SH-SY5Y (cell line): ENCODE results near the gene GNPNAT1.

ENCODE experiments used
- GATA2 ChIP-seq: IDR thresholded peaks from 2 replicates; pipeline ENCODE4 v1.6.1; 2011; ENCODE audit warnings: mild to moderate bottlenecking, low read depth, low read length
- GATA3 ChIP-seq: IDR thresholded peaks from 2 replicates; pipeline ENCODE4 v1.6.1; 2011; ENCODE audit warnings: low read depth, mild to moderate bottlenecking, low read length, moderate library complexity

The GNPNAT1 gene

GRCh38 chr14:52769887-52770286 lies 21.5 kb downstream of the GNPNAT1 start:
- TF ChIP-seq GATA2 (no peak), GATA3 (no peak)

- TF ChIP-seq GATA2 (no peak), GATA3 (no peak)
Observed at GRCh38 chr14:52767058-52767833, 24.2 kb downstream of the GNPNAT1 start.

DNA sequence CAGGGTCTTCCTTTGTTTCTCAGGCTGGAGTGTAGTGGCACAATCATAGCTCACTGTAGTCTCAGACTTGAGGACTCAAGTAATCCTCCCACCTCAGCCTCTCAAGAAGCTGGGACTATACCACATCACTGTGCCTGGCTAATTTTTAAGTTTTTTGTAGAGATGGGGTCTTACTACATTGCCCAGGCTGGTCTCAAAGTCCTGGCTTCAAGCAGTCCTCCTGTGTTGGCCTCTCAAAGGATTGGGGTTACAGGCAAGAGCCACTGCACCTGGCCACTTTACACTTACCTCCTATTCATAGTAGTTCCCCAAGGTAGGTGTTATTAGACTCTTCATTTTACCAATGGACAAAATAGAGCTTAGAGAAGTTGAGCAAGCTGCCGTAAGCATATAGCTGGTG lies 32.3 kb downstream of the GNPNAT1 start:
- no peak for TF ChIP-seq GATA3
- no peak for TF ChIP-seq GATA2

- TF ChIP-seq GATA2 (peak; percentile 41; the same call in 1 of the 2 replicates), GATA3 (no peak)
Observed at GRCh38 chr14:52755607-52756316, 35.6 kb downstream of the GNPNAT1 start.

DNA sequence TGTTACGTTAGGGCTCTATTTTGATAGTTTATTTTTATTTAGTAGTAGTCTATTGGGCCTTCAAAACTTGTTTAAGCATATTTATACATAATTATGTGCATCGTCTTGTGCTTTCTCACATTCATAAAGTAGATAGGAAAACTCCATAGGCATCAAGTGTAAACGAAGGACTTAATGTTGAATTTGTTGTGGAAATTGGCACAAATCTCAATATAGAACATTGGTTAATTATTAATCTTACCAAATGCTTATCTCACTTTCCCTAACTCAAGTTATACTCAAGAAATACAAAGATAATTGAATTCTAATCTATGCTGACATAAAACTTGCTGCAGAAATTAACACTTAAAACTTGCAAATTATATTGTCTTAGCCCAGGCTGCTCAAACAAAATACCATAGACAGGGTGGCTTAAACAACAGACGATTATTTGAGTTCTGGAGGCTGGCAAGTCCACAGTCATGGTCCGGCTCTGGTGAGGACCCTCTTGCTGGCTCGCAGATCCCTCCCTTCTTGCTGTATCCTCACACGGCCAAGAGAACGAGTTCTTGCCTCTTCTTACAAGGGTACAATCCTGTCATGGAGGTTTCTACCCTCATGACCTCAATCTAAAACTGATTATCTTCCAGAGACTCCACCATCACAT lies 42.6 kb downstream of the GNPNAT1 start:
- no peak for TF ChIP-seq GATA3
- TF ChIP-seq GATA2 = no peak

DNA sequence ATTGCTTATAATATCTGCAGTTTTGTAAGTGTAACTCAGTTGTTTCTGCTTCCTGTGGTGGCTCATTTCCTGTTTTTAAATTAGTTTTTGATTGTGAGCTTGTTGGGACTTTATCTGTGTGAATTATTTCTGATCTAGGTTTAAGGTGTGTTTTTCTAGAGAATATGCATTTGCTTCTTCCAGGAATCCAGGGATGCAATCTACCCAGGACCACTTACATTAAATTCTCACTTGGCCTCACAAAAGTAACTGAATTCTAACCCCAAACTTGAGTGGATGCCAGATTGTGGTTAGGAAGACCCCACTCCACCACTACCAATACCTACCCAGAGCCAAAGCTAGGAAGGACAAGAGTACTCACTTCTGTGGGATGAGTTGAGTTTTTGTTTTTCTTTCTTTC lies 49.5 kb downstream of the GNPNAT1 start:
- TF ChIP-seq GATA3 (no peak), GATA2 (no peak)

GRCh38 chr14:52740751-52741150 lies 50.7 kb downstream of the GNPNAT1 start:
- TF ChIP-seq GATA3 (no peak), GATA2 (no peak)

- no peak for TF ChIP-seq GATA3
- no peak for TF ChIP-seq GATA2
Observed at GRCh38 chr14:52738409-52738808, 53.0 kb downstream of the GNPNAT1 start.

DNA sequence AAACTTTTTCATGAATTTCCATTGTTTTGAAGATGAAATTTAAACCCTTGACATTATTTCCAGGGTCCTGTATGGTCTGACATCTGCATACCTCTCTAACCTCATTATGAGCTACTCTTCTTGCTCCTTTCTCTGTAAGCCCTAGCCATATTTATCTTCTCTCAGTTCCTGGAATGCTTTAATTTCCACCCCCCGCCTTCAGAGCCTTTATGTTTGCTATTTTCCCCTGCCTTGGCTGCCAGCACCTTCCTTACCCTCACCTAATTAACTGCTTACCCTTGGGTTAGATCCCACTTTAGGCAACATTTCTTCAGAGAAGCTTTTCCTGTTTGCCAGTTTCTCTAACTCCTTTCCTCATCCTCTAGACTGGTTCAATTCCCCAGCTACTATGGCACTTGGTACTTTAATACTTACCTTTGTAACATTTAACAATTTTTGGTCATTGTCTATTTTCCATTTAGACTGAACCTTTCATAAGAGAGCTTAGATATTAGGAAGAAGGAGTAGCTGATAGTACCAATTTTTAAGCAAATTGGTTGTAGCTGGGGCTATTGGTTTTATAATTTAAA lies 55.4 kb downstream of the GNPNAT1 start:
- TF ChIP-seq GATA3 (no peak), GATA2 (no peak)

DNA sequence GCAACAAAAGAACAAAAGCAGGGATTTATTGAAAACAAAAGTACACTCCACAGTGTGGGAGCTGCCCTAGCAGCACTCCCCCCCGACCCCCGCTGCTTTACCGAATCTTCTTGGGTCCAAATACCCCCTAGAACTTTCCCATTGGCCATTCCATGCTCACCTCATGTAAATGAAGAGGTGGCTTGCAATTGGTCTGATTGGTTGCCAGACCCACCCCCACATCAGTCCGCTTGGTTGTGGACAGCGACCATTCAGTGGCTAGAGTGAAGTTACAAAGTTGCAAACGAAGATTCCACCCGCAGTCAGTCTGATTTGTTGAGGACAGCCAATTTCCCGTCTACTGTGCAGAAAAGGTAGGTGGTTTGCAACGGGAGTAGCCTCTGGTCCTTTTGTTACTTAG lies 57.6 kb downstream of the GNPNAT1 start:
- TF ChIP-seq GATA2 (no peak), GATA3 (no peak)

GRCh38 chr14:52730709-52731111 lies 60.7 kb downstream of the GNPNAT1 start:
- TF ChIP-seq GATA2 (no peak), GATA3 (no peak)

DNA sequence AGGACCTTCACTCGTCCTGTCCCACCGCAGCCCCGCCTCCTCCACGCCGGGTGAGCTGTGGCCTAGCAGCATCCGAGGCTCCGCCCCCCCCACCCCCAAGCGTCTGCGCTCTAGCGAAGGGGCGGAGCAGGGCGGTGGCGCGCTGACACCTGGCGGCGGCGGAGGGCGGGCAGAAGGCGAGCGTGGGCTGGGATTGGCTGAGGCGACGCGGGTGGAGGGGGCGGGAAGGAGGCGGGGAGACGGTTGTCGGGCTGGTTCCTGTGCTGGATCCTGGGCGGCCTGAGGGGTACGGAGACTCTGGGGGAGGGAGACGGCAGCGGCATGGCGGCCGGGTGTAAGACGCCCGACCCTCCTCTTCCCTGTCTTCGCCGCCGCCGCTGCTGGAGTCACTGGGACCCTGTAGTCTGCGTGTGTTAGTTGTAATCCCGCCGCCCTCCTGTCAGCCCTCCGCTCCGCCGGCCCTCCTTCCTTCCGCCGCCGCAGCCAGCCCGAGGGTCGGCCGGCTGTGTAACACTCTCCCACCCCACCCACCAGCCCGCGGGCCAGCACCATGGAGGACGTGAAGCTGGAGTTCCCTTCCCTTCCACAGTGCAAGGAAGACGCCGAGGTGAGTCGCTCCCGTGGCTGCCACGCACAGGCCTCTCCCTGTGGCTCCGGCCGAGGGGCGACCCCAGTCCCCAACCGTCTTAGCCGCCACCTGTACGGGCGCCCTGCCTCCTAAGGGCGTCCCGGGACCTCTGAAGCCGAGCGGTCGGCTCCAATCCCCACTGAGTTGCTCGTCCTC lies 61.3 kb downstream of the GNPNAT1 start, which contains the start of gene STYX:
Gene STYX, plus strand, starts transcription at position 242 of the 784 bp plus-strand sequence. Its CDS starts 309 bp downstream, at position 551.
- no peak for TF ChIP-seq GATA3
- no peak for TF ChIP-seq GATA2

DNA sequence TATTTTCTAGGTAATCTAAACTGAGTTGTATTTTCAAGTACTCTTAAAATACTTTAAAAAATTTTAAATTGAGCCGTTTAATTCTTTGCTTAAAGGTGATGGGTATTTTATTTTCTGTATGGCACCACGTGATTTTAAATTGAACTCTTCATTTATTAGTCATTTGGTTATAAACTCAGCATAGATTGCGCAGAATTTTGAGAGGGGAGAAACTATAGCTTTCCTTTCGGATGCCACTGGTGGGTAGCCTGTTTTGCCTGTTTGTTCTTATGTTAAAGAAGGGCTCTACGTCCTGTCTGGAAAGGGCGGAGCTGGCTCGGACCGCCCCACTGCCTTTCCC lies 61.9 kb downstream of the GNPNAT1 start:
- TF ChIP-seq GATA3 = no peak
- TF ChIP-seq GATA2 = no peak
